Activated CD4-positive, alpha-beta T cell treated with anti-CD3 and anti-CD28 coated beads, Interleukin-10, Interleukin-2, amounts not matched to agents 100 ng/mL and 50 ng/mL, durations not matched to agents 16 hours and 8 hours (primary cell): ENCODE data around the gene PHOX2B.
"Not testable (repeated sequence)": the region's sequence is repeated elsewhere in the genome, so short reads cannot be mapped to it uniquely, and the experiment has no call there.

Experiments used
- DNase-seq: peaks from one replicate; pipeline ENCODE4 v3.0.0-alpha.2; 2020

PHOX2B gene

DNA sequence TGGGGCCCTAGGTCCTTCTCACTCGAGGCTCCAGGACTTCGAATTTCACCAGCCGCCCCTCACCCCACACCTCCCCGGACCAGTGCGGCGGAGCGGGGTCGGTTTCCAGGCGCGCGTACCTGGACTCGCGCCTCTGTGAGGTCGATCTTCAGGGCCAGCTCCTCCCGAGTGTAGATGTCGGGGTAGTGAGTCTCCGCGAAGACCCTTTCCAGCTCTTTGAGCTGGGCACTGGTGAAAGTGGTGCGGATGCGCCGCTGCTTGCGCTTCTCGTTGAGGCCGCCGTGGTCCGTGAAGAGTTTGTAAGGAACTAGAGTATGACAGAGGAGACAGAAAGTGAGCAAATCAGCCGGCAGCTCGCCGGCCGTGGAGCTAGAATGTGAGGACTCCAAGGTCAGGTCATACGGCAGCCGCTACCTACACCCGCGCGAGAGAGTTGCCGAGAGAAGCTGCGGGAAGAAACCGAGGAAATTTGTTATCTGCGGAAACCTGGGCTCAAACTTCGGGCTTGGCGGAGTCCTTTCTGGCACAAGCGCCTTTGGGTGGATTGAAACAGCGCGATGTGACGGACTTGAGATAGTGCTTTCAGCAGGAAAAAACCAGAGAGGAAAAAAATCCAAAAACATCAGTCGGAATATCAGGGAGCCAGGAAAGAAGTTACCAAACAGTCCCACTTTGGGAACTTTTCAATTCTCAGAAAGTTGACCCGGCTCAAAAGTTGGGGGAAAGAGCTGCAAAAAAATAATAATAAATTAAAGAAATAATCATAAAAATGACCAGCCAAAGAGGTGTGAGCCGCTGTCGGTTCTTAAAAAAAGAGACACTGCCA, 1.1 kb downstream of the PHOX2B start:
- DNase-seq: no peak

DNA sequence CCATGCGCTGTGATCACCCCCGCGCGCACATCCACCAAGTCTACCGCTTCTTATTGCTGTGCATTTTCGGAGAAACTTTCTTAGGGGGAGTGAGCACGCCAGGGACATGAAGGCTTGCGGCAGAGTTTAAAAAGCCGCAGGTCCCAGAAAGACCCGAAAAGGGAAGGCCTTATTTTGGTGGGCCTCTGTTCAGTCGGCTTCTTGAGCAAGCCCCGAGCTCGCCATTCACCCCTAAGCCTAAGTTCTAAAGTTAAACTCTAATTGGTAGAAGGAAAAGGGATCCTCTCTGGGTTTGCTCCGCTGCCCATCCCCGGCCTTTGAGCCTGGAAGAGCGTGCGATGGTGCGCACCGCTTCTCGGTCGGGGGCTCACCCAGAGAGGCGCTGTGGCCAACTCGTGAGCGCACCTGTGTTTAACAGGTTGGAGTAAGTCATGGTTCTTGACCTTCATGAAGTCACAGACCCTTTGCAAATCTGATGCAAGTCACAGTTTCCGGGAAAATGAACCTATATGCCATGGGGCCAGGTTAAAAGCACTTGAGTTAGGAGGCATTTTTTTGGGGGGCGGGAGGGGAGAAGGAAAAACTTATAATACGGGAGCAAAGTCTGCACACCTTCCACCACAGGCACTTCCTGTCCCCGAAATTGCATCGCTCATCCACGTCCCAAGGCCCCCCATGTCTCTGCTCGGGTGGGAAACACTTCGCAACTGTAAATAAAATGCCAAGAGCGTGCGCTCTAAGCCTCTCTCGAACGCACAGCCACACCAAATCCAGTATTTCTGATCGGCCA, 1.9 kb downstream of the PHOX2B start:
- no peak for DNase-seq

DNA sequence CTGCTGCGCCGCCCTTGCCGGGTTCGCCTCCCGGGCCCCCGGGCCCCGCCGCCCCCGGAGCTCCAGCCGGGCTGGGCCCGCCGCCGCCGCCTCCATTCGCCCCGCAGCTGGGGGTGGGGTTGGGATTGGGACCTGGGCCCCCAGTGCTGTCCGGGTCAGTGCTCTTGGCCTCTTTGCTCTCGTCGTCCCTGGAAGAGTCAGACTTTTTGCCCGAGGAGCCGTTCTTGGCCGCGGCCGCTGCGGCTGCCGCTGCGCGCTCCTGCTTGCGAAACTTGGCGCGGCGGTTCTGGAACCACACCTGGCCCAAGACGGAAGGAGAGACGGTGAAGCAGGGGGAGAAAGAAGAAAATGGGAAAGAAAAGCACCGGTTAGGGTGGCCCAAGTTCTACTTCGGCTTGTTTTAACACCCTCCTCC, 2.5 kb downstream of the PHOX2B start:
- DNase-seq: no peak

DNA sequence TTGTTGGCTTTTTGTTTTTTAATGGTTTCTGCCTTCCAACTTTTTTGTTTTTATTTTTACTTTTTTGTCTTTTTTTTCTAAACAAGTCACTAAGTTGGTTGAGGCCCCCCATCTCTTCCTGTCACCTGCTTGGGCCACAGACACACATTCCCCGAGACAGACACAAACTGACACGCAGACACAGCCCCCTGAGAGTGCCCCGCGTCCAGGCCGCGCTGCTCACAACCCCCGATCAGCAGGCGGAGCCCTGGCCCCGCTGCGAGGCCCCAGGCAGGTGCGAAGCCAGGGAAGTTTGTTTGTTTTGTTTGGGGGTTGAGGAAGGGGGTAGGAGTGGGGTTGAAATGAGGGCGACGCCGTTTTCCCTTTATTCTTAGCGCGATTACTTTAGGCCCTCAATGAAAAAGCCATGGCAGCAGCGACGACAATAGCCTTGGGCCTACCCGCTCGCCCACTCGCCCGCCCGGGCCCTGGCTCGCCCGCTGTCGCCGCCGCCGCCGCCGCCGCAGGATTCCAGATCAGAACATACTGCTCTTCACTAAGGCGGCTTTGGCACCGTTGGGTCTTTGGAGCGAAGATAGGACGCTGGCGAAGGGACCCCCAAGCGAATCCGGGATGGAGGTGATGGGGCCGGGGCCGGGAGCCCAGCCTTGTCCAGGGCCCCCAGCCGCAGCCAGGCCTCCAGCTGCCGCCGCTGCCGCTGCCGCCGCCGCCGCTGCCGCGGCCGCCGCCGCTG, 3.1 kb downstream of the PHOX2B start:
- no peak for DNase-seq

DNA sequence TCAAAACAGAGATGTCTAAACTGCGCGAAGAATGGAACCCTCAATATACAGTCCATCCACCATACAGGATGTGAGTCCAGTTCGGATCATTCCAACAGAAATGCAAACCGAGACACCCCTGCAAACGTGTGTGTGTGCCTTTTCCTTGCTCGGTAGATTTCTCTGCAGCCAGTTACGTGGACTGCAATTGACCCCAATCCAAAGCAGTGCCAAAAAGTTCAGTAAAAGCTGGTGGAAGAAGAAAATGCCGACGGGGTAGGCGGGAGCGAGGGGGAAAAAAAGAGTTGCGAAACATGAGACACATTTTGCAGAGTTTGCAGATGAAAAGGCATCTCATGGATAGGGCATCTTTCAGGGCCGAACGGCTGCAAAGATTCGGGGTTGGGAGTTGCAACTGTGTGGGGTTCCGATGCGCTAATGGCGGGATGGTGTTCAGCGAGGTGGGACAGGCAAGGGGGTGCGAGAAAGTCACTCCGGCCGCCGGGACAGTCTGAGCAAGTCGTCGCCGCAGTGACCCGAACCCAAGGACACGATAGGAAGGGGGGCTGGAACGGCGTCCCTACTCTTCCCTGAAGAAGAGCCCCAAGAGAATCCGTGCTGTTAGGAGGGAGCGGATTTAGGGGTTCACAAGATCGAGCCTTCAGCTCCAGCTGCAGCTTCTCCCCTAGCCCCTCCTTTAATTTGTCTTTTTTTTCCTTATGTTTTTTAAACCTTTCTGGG, 3.8 kb downstream of the PHOX2B start:
- no peak for DNase-seq

DNA sequence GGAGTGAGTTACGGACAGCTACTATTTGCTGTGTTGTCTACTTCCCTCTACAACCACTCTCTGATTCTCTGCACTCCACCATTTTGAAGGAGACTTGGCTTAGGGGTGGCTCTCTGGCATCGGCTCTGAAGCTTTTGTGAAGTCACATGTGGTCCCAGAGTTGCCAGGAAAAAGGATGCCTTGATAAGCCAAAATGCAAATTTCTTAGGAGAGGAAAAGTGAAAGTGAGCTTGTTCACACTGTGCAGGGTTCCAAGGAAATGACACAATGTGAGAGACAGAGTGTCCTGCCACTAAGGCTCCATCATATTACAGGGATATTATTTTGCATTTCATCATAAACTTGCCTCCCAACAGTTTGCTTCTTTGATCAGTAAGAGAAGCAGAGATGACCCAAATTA, 7.2 kb downstream of the PHOX2B start:
- no peak for DNase-seq

DNA sequence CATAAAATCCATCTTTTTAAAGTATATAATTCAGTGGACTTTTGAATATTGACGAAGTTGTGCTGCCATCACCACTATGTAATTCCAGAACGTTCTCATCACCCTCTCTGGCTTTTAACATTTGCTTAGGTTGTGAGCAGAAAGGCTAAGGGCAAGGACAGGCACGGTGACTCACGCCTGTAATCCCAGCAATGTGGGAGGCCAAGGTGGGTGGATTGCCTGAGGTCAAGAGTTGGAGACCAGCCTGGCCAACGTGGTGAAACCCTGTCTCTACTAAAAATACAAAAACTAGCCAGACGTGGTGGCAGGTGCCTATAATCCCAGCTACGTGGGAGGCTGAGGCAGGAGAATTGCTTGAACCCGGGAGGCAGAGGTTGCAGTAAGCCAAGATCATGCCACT, 11.0 kb downstream of the PHOX2B start:
- DNase-seq: not testable (repeated sequence)

DNA sequence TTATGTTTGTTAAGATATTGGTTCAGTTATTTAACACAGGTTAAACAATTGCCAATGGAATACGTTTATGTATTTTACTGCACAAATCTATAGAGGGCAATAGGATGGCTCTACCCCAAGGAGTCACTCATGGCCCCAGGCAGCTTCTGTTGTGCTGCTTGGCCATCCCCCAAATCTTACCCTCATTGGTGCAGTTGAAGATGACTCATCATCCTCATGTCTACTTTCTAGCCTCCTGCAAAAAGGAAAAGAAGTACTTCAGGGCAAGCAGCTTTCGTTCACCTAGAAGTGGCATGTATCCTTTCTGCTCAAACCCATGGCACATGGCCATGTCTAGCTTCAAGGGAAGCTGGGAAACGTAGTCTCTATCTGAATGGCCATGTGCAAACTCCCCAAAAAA, 14.2 kb downstream of the PHOX2B start:
- no peak for DNase-seq

DNA sequence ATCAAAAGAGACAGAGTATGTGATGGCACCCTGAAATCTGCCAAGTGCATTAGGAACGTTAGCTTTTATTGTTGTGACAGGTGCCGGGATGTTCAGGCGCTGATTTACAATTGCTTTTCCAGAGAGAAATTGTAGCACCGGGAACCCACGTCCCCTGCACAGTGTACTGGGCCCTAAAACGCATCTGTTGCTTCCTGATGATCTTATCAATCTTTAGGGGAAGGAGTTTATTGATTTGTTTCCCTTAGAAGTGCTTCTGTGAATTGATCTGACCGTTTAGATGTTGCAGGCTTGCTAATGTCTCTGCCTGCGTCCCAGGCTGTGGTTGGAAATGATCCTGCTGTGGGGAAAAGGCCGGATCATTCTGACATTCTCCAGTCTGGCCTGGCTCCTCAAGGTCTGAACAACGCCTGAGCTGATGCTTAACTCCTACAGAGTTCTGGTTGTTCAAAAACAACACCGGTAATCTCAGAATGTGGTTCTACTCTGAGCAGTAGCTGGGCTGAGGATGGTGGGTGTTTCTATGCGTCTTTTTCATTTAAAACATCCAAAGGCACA, 16.9 kb downstream of the PHOX2B start:
- no peak for DNase-seq

DNA sequence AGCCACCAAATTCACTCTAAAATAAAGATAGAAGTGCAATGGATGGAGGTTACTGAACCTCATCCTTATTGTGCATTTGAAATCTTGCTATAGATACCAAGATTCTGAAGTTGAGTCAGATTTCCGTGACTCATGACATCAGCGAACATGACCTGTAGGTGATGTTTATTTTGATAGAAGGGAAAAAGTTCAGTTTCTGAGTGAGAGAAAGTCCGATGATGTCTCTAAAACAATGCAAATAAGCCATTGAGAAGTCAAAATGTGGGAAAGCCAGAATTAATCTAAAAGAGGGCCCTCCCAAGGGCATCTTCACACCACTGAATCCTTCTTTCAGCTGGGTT, 20.0 kb downstream of the PHOX2B start:
- DNase-seq: no peak

DNA sequence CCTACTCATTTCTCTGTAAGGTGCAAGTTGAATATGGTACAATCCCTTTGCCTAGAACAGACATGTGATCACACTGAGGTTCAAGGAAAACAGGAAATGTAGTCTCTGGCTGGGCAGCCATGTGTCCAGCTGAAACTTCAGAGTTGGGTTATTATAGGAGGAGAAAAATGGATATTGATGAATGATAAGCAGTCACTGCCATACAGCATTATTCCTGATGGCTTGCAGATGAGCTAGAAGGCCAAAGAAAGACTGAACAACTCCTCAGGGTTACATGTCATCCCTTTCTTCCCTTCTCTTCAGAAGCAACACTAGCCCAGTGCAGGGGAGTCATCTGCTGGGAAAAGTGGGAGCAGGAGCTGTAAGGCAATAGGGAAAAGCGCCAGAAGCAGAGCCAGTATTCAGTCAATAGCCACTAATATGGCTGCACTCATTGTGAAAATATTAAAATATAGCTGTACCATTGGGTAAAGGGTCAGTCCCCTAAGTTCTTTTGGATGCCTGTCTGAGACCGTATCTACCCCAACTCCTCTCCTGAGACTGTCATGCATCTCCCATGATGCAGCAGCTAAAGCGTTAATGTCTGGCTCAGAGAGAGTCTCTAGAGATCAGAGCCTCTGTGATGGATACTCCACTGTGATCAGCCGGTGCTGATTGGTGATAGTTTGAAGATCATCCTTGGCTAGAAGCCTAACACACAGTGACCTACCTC, 20.5 kb downstream of the PHOX2B start:
- no peak for DNase-seq

DNA sequence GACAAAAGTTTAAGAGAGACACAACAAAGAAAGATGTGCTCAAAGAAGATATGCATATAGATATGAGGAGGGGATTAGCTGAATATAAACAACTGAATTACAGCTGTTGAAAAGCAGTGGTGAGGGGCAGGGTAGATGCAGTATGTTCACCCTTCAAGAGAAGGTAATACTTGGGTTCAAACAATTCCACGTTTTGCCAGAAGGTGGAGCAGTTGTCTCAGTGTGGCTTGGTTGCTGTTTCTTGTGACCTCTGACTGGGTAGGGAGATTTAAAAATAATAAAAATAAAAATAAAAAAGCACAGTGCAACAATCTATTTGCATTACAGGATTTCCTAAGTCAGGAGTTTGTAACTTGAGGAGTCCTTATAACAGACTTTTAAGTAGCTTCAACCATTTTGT, 23.3 kb downstream of the PHOX2B start:
- DNase-seq: no peak

DNA sequence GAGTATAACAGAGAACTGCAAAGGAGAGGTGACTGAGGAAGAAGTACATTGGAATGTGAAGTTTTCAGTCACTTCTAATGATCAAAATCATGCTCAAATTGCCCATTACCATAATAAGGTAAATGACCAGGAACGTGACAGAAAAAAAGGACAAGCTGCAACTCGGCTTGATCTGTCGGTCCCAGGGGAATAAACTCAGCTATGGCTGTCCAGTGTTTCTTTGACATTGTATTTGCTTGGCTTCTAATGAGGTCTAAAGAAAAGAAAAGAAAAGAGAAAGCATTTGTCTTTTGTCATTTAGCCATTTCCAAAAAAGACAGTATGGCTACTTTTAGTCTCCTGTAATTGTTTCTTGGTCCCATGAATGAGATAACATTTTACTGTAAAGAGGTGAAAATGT, 25.2 kb downstream of the PHOX2B start:
- no peak for DNase-seq

DNA sequence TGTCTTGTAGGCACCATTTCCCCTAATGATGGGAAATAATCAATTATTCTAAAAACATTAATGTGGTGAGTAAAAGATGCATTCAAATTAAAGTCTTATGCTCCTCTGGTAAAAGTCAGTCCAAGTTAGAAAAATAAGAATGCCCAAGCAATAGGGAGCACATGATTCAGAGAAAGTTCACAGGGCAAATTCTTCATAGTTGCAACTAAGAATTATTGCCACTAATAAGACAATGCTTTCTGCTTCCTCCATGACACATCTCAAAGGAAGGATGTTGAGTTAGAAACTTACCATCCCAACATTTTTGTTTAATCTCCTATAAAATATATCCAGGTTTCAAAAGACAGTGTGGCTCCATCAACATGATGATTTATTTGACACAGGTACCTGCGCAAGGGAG, 26.3 kb downstream of the PHOX2B start:
- no peak for DNase-seq

DNA sequence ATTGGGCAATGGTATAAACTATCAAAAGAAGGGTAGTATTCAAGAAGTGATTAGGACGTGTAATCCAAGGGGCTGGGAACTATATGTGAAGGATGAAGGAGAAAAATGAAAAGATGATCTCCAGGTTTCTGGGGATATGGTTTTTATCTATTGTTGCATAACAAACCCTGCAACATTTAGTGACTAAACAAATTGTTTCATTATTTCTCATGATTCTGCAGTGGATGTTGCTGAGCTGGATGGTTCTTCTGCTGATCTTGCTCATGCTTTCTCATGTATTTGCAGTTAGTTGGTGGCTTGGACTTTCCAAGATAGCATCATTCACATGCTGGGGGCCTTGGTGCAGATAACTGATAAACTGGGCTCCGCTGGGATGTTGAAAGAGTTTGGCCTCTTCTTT, 29.1 kb downstream of the PHOX2B start:
- peak; percentile 11 for DNase-seq

DNA sequence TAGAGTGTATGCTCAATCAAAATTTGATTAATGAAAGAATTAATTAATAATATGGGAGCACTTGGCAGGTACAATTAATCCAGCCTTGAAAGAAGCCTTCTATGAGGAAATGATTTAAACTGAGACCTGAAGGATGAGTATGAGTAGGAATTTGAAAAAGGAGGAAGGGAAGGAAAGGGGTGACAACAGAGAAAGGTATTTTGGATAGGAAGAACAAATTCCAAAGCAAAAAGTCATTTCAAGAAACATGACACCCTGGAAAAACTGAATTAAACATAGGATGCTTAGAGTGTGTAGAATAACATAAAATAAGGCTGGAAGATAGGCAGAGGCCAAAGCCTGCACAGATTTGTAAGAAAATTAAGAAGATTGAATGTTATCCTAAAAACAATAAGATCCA, 29.6 kb downstream of the PHOX2B start:
- DNase-seq: no peak

DNA sequence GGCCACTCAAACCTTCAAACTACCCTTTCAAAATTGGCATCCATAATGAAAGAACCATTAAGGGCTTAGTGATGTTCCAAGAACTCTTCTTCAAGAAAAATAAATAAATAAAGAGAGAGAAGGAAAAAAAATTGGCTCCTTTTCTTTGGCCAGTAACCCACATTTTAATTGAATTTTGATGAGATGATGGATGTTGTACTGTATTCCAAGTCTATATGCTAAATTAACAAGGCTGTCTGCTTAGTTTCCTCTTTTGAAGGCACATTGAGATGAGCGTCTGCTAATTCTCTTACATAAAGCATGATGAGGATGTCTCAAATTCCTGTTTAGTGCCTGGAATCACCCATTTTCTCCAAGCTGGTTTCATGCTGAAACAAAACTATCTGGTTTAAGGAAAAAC, 33.4 kb downstream of the PHOX2B start:
- DNase-seq: no peak

DNA sequence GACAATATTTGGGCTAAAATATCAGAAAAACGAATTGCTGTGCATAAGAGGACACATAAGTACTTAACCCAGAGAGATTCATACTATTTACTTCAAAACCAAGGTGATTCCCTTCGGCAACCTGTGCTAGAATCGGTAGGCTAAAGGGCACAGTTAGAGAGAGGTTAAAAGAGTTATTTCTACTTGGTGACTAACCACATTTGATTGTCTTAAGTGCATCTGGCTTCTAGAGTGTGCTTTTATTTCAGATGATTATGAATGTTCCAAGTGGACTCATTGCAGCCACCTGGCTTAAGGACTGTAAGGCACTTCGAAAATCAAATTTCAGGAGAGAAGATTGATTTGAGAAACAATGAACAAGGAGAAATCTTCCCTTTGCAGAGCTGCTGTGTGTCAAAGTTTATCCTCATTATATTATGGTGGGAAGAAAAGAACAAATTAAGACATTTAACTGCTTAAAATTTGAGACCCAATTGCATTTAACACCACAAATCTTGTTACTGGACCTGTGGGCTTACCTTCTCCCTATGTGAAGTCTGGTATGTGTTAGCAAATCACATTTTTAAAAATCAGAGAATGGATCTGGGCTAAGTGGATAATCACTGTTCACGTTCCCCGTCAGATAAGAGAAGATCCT, 34.0 kb downstream of the PHOX2B start:
- no peak for DNase-seq

DNA sequence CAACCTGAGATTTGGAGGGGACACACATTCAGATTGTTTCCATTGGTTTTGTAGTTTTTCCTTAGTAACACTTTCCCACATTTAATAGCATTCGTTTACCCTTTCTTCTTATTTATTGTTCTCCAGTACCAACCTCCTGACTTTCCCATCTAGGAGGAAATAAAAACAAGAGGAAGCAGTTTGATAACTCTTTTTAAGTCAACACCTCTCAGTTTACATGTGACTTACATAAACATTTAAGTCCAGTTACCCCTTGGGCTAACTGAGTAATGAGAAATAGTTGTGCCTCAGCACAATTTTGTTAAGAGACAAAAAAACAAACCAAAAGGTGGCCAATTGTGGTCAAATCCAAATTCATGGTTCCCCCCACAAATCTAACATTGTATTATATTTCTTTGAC, 34.8 kb downstream of the PHOX2B start:
- no peak for DNase-seq

DNA sequence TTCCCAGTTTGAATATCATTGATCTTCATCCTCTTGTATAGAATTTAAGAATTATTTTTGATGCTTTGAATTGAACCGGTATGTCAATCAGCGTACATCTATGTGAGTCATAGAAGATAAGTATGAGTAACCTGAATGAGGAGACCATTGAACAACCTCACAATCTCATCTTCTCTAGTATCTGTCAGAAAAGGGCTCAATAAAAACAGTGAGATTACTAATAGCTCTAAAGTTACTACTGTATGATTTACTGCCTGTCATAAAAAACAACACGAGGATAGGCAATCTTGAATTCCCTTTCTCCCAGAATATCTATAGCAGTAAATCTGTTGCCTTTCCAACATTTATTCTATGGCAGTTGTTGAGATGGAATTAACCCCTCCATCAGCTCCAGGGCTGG, 36.1 kb downstream of the PHOX2B start:
- no peak for DNase-seq

DNA sequence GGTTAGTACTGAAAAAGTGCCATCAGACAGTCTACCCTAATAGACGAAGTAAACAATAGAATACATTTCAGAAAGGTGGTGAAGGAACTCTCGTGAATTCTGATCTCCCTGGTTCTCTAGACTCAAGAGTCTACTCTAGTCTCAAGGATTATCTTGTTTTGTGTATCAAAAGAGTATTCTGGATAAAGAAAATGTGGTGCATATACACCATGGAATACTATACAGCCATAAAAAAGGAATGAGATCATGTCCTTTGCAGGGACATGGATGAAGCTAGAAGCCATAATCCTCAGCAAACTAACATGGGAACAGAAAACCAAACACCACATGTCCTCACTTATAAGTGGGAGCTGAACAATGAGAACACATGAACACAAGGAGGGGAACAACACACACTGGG, 36.9 kb downstream of the PHOX2B start:
- not testable (repeated sequence) for DNase-seq
